Endothelial cell (in vitro differentiated cells): ENCODE results near the gene CAVIN1. TPM values are rescaled to one million over a fixed set of nuclear protein-coding genes. Genes with fewer than 3 reads are reported as not detected.

Experiments
- DNase-seq: peaks from one replicate; pipeline ENCODE4 v3.0.0; 2021; ENCODE audit warnings: low spot score
- H3K27ac Mint-ChIP-seq: one replicate; pipeline ENCODE4 v1.8.0; 2021; ENCODE audit warnings: mixed read lengths, inconsistent platforms; ENCODE audit not compliant: unreplicated experiment
- H3K27me3 Mint-ChIP-seq: one replicate; pipeline ENCODE4 v1.8.0; 2021; ENCODE audit warnings: mild to moderate bottlenecking, moderate library complexity, mixed read lengths, inconsistent platforms; ENCODE audit not compliant: unreplicated experiment
- H3K36me3 Mint-ChIP-seq: one replicate; pipeline ENCODE4 v1.8.0; 2021; ENCODE audit warnings: mild to moderate bottlenecking, low read depth, mixed read lengths, inconsistent platforms; ENCODE audit not compliant: unreplicated experiment
- H3K4me1 Mint-ChIP-seq: one replicate; pipeline ENCODE4 v1.8.0; 2021; ENCODE audit warnings: mild to moderate bottlenecking, mixed read lengths, inconsistent platforms; ENCODE audit not compliant: unreplicated experiment
- H3K4me3 Mint-ChIP-seq: one replicate; pipeline ENCODE4 v1.8.0; 2021; ENCODE audit warnings: mild to moderate bottlenecking, mixed read lengths, inconsistent platforms; ENCODE audit not compliant: unreplicated experiment
- H3K9me3 Mint-ChIP-seq: one replicate; pipeline ENCODE4 v1.8.0; 2021; ENCODE audit warnings: mixed read lengths, inconsistent platforms; ENCODE audit not compliant: unreplicated experiment
- total RNA-seq: library from RNA; stranded (reverse); fragmentation: NEBNext Ultra II Directional; extraction: Animal tissue kit (Norgen Biotek cat#: 25700); gene quantifications from one replicate; pipeline ENCODE4 v1.2.1, GENCODE V29; 2021; ENCODE audit not compliant: unreplicated experiment
- TF ChIP-seq, protein P1 (sequence below): fragments of 200-600 bp; sonication (generic); IDR thresholded peaks from one replicate; pipeline ENCODE4 v1.5.0; 2021; ENCODE audit warnings: antibody characterized with exemption; ENCODE audit not compliant: unreplicated experiment

CAVIN1 gene
- total RNA-seq, 1 donor from 2014 or later = 334 TPM

DNA sequence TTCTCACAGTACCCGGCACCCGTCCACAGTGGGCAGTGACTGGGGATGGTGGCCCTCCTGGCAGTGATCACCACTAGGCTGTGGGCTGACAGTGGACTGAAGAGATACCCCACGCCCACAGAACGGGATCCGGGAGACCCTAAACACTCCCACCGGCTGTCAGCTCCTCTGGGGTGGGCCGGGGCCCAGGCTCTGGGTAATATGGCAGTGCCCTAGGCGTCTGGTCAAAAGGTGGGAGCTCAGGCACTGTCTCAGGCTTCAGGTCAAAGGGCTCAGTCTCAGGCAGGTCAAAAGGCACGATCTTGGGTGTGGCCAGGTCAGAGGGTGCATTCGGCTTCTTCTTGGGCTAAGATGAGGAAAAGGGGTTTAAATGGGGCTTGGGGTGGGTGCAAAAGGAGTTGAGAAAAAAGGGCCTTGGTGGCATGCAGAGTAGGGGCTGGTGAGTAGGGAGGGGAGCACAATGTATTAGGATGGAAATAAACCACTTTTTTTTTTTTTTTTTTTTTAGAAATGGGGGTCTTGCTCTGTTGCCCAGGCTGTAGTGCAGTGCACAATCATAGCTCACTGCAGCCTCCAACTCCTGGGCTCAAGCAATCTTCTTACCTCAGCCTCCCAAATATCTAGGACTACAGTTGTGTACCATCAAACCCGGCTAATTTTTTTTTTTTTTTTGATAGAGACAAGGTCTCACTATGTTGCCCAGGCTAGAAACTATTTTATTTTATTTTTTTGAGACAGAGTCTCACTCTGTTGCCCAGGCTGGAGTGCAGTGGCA, 11.0 kb downstream of the CAVIN1 start:
- TF ChIP-seq, protein P1, sequence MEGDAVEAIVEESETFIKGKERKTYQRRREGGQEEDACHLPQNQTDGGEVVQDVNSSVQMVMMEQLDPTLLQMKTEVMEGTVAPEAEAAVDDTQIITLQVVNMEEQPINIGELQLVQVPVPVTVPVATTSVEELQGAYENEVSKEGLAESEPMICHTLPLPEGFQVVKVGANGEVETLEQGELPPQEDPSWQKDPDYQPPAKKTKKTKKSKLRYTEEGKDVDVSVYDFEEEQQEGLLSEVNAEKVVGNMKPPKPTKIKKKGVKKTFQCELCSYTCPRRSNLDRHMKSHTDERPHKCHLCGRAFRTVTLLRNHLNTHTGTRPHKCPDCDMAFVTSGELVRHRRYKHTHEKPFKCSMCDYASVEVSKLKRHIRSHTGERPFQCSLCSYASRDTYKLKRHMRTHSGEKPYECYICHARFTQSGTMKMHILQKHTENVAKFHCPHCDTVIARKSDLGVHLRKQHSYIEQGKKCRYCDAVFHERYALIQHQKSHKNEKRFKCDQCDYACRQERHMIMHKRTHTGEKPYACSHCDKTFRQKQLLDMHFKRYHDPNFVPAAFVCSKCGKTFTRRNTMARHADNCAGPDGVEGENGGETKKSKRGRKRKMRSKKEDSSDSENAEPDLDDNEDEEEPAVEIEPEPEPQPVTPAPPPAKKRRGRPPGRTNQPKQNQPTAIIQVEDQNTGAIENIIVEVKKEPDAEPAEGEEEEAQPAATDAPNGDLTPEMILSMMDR = no peak
- Mint-ChIP-seq H3K27me3 (peaks cover 6% of the 10 kb centered on the region), H3K36me3 (peaks cover 14% of the 10 kb centered on the region), H3K4me1 (peaks cover 52% of the 10 kb centered on the region), H3K27ac (peak overlapping the region; percentile 64), H3K9me3 (no peaks in the 10 kb centered on the region), H3K4me3 (no peak overlapping the region)
- no peak for DNase-seq

GRCh38 chr17:42411361-42411760, 11.7 kb downstream of the CAVIN1 start:
- H3K27me3 Mint-ChIP-seq = peaks cover 6% of the 10 kb centered on the region
- H3K9me3 Mint-ChIP-seq = no peaks in the 10 kb centered on the region
- peaks cover 14% of the 10 kb centered on the region for H3K36me3 Mint-ChIP-seq
- peak overlapping the region; percentile 15 for H3K4me3 Mint-ChIP-seq
- peaks cover 58% of the 10 kb centered on the region for H3K4me1 Mint-ChIP-seq
- TF ChIP-seq, protein P1 = no peak
- DNase-seq = no peak
- H3K27ac Mint-ChIP-seq = no peak overlapping the region

DNA sequence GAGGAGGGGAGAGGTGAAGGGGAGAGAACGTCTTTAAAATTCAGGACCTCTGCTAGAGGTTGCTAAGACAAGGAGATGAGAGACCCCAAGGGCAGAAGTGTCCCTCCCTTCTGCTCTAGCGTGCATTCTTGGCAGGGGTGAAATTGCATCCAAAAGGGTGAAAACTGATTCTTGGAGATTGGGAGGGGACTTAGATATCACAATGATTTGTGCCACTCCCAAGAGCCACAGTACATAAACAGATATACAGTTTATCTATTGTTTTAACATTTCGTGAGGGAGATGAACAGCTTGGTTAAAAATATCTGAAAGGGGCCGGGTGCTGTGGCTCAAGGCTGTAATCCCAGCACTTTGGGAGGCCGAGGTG, 12.8 kb downstream of the CAVIN1 start:
- Mint-ChIP-seq H3K27me3 (peaks cover 6% of the 10 kb centered on the region), H3K4me3 (peak overlapping the region; percentile 44), H3K36me3 (peaks cover 10% of the 10 kb centered on the region), H3K9me3 (no peaks in the 10 kb centered on the region), H3K4me1 (peaks cover 55% of the 10 kb centered on the region), H3K27ac (peak overlapping the region; percentile 75)
- no peak for DNase-seq
- TF ChIP-seq, protein P1 = no peak

GRCh38 chr17:42409523-42410318, 13.3 kb downstream of the CAVIN1 start:
- no peak for DNase-seq
- Mint-ChIP-seq H3K9me3 (no peaks in the 10 kb centered on the region), H3K36me3 (peaks cover 11% of the 10 kb centered on the region), H3K27me3 (peaks cover 6% of the 10 kb centered on the region), H3K27ac (peak overlapping the region; percentile 75), H3K4me3 (peak overlapping the region; percentile 44), H3K4me1 (peaks cover 54% of the 10 kb centered on the region)
- TF ChIP-seq, protein P1 = no peak

DNA sequence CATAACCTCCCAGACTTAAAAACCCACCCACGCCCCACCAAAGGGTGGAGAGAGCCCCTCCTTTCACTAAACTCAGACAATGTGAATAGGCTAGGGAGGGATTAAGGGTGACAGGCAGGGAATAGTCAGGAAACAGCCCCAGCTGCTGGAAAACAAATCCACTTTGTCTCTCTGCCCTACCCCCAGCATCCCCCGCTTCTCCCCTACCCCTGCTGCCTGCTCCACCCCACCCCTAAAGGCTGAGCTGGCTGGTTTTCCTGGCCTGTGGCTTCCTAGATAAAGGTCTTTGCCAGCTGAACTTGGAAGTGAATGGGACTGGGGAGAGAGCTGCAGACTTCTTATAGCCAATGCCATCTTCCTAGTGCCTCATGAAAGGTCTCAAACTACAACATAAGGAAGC, 15.0 kb downstream of the CAVIN1 start:
- Mint-ChIP-seq H3K36me3 (peaks cover 23% of the 10 kb centered on the region), H3K4me1 (peaks cover 59% of the 10 kb centered on the region), H3K4me3 (peak overlapping the region; percentile 56), H3K27ac (peak overlapping the region; percentile 96), H3K9me3 (no peaks in the 10 kb centered on the region), H3K27me3 (peaks cover 10% of the 10 kb centered on the region)
- DNase-seq = peak; percentile 60
- TF ChIP-seq, protein P1 = no peak
